Activated CD4-positive, alpha-beta T cell treated with anti-CD3 and anti-CD28 coated beads, Interleukin-2, amount 50 U/mL, for 16 hours (primary cell): ENCODE data around the gene FAM13C.
"Not testable (repeated sequence)": the region's sequence is repeated elsewhere in the genome, so short reads cannot be mapped to it uniquely, and the experiment has no call there.

Experiments used
- DNase-seq: peaks from one replicate; pipeline ENCODE4 v3.0.0-alpha.2; 2020

The FAM13C gene

GRCh38 chr10:59223597-59223996, 138.8 kb downstream of the FAM13C start:
- DNase-seq = not testable (repeated sequence)

GRCh38 chr10:59222788-59223187, 139.6 kb downstream of the FAM13C start:
- no peak for DNase-seq

GRCh38 chr10:59216178-59216869, 146.0 kb downstream of the FAM13C start:
- no peak for DNase-seq

- DNase-seq = no peak
Measured at GRCh38 chr10:59214160-59214559, 148.2 kb downstream of the FAM13C start.

GRCh38 chr10:59212301-59212798, 150.0 kb downstream of the FAM13C start:
- DNase-seq = no peak

- DNase-seq = no peak
Measured at GRCh38 chr10:59206204-59206720, 156.1 kb downstream of the FAM13C start.
